ENCODE measurements around the gene ILF2.
"Not testable (repeated sequence)": the region's sequence is repeated elsewhere in the genome, so short reads cannot be mapped to it uniquely, and the experiment has no call there.

ILF2 gene

GRCh38 chr1:153669606-153670005 is 1.2 kb downstream of the ILF2 start:
- H3K27ac Mint-ChIP-seq, result no peak overlapping the region
- DNase-seq, result no peak
- ATAC-seq (replicated peaks), result no peak
- H3K4me3 Mint-ChIP-seq, result no peak overlapping the region
- H3K27me3 Mint-ChIP-seq, result no peaks in the 10 kb centered on the region
- H3K9me3 Mint-ChIP-seq, result no peaks in the 10 kb centered on the region
- H3K4me1 Mint-ChIP-seq, result peaks cover 12 to 28% of the 10 kb centered on the region in 2 donors
- H3K36me3 Mint-ChIP-seq, result peaks cover 32 to 37% of the 10 kb centered on the region in 2 donors

DNA sequence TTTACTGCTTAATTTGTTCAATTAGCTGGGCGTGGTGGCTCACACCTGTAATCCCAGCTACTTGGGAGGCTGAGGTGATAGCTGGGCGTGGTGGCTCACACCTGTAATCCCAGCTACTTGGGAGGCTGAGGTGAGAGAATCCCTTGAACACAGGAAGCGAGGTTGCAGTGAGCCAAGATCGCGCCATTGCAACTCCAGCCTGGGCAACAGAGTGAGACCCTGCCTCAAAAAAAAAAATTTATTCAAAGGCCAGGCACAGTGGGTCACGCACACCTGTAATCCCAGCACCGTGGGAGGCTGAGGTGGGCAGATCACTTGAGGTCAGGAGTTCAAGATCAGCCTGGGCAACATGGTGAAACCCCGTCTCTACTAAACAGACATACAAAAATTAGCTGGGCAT is 2.1 kb downstream of the ILF2 start:
- ATAC-seq (replicated peaks); H3K4me3 Mint-ChIP-seq; H3K27ac Mint-ChIP-seq; H3K9me3 Mint-ChIP-seq; DNase-seq; H3K27me3 Mint-ChIP-seq: not testable (repeated sequence)
- Mint-ChIP-seq H3K4me1 (peaks cover 12 to 28% of the 10 kb centered on the region in 2 donors), H3K36me3 (peaks cover 39 to 44% of the 10 kb centered on the region in 2 donors)

GRCh38 chr1:153667439-153667838 is 3.4 kb downstream of the ILF2 start:
- ATAC-seq (replicated peaks), result no peak
- Mint-ChIP-seq H3K27ac (peak overlapping the region; percentile 20), H3K4me1 (peaks cover 14 to 29% of the 10 kb centered on the region in 2 donors), H3K9me3 (no peaks in the 10 kb centered on the region), H3K4me3 (no peak overlapping the region), H3K36me3 (peaks cover 45% of the 10 kb centered on the region in 2 donors), H3K27me3 (no peaks in the 10 kb centered on the region)
- no peak for DNase-seq

GRCh38 chr1:153663211-153663610 is 7.6 kb downstream of the ILF2 start:
- no peaks in the 10 kb centered on the region for H3K27me3 Mint-ChIP-seq
- H3K9me3 Mint-ChIP-seq, result no peaks in the 10 kb centered on the region
- no peak overlapping the region for H3K4me3 Mint-ChIP-seq
- DNase-seq (no peak), ATAC-seq (replicated peaks) (no peak)
- H3K36me3 Mint-ChIP-seq, result peaks cover 50 to 57% of the 10 kb centered on the region in 2 donors
- H3K4me1 Mint-ChIP-seq, result peaks cover 13 to 26% of the 10 kb centered on the region in 2 donors
- H3K27ac Mint-ChIP-seq, result no peak overlapping the region

DNA sequence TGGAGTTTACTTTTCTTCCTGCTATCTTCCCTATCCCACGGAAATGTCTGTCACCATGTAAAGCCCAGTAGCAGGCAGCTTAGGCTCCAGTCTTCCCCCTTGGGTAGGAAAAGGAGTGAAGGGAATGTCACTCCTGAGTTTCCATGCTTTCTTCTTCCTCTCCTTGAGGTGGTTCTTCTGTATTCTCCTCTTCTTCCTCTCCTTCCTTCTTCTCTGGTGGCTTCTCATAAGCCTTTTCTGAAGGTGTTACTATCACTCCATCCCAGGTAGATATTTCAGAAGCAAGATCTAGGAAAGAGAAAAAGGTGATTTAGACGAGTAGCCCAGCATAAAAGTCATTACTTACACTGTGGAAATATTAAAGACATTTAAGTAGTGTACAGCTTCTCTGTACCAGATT is 8.5 kb downstream of the ILF2 start:
- Mint-ChIP-seq H3K4me1 (peaks cover 12 to 25% of the 10 kb centered on the region in 2 donors), H3K36me3 (peaks cover 43 to 47% of the 10 kb centered on the region in 2 donors), H3K4me3 (no peak overlapping the region), H3K27me3 (no peaks in the 10 kb centered on the region), H3K27ac (peak overlapping the region; percentile 65), H3K9me3 (no peaks in the 10 kb centered on the region)
- ATAC-seq (replicated peaks) (no peak), DNase-seq (no peak)

DNA sequence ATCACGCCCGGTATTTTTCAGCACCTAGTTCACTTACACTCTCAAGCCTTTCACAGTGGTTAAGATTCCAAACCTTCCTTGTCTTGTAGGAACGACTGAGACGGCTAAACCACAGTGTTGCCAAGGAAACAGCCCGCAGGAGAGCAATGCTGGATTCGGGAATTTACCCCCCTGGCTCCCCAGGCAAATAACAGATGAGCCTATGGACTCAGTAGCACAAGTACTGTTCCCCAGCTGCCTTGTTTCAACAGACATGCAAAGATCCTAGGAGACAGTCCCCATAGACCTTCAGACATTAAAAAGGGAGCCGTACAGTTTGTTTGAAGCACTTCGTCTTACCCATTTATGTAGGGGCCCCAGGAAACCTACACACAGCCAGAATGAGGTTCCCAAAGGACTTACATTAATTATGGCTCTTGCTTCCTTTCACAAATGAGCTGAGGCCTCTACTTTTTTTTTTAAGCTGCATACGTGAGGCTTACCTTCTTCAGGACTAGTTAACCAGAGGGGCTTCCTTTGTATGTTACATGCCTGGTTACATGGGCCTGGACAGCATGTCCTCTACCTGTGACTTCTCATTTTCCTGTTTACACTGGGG is 9.6 kb downstream of the ILF2 start:
- H3K4me3 Mint-ChIP-seq, result no peak overlapping the region
- no peak for ATAC-seq (replicated peaks)
- peaks cover 12 to 25% of the 10 kb centered on the region in 2 donors for H3K4me1 Mint-ChIP-seq
- DNase-seq, result no peak
- H3K27me3 Mint-ChIP-seq, result no peaks in the 10 kb centered on the region
- peak overlapping the region; percentile 47 for H3K27ac Mint-ChIP-seq
- peaks cover 35 to 40% of the 10 kb centered on the region in 2 donors for H3K36me3 Mint-ChIP-seq
- no peaks in the 10 kb centered on the region for H3K9me3 Mint-ChIP-seq

GRCh38 chr1:153659656-153660055 is 11.1 kb downstream of the ILF2 start:
- no peak for ATAC-seq (replicated peaks)
- peaks cover 12 to 25% of the 10 kb centered on the region in 2 donors for H3K4me1 Mint-ChIP-seq
- no peak for DNase-seq
- H3K4me3 Mint-ChIP-seq, result peak overlapping the region; percentile 97 to 99
- no peaks in the 10 kb centered on the region for H3K9me3 Mint-ChIP-seq
- peaks cover 24 to 29% of the 10 kb centered on the region in 2 donors for H3K36me3 Mint-ChIP-seq
- H3K27ac Mint-ChIP-seq, result peak overlapping the region; percentile 59
- no peaks in the 10 kb centered on the region for H3K27me3 Mint-ChIP-seq

- H3K36me3 Mint-ChIP-seq, result peaks cover 21 to 26% of the 10 kb centered on the region in 2 donors
- no peak for DNase-seq
- peak overlapping the region; percentile 94 for H3K27ac Mint-ChIP-seq
- H3K4me3 Mint-ChIP-seq, result peak overlapping the region; percentile 97 to 99
- H3K9me3 Mint-ChIP-seq, result no peaks in the 10 kb centered on the region
- no peak for ATAC-seq (replicated peaks)
- peaks cover 12 to 25% of the 10 kb centered on the region in 2 donors for H3K4me1 Mint-ChIP-seq
- H3K27me3 Mint-ChIP-seq, result no peaks in the 10 kb centered on the region
Observed at GRCh38 chr1:153659175-153659534, 11.6 kb downstream of the ILF2 start.

DNA sequence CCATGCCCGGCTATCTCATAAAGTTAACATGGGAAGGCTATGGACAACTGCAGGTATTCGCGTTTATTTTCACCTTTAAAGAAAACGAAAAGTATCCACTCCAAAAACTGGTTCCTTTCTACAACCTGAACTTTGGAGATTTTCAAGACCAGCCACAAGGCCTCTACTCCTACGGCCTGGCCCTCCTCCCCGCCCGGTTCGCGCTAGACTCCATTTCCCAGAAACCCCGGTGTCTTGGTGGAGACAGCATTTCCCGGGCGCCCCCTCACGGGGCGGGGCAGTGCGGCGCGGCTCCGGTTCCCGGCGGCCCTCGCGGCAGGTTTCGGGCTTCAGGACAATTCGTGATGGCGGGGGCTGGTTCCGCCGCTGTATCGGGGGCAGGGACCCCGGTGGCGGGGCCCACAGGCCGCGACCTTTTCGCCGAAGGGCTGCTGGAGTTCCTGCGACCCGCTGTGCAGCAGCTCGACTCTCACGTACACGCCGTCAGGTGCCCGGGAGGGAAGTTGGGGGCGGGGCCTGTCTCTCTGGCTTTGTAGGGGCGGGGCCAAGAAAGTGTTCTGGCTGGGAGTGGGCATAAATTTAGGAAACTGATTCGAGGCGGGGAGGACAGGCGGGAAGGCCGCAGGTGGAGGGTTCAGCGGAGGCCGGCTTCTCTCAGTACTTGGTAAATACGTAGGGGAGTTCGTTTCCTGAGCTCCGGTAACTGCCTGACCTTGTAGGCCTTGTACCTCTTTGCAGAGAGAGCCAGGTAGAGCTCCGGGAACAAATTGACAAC is 12.2 kb downstream of the ILF2 start, which contains the start of gene SNAPIN:
SNAPIN (plus strand) TSS at position 304 of the 775 bp plus-strand sequence; CDS start at position 345, 41 bp downstream.
- H3K27me3 Mint-ChIP-seq, result no peaks in the 10 kb centered on the region
- peaks cover 17 to 21% of the 10 kb centered on the region in 2 donors for H3K36me3 Mint-ChIP-seq
- ATAC-seq (replicated peaks) (peak; percentile 99), DNase-seq (peak; percentile 90)
- H3K4me1 Mint-ChIP-seq, result peaks cover 12 to 25% of the 10 kb centered on the region in 2 donors
- peak within 1 kb of the TSS; percentile 94 for H3K27ac Mint-ChIP-seq
- H3K9me3 Mint-ChIP-seq, result no peaks in the 10 kb centered on the region
- H3K4me3 Mint-ChIP-seq, result peak within 1 kb of the TSS; percentile 97 to 99

DNA sequence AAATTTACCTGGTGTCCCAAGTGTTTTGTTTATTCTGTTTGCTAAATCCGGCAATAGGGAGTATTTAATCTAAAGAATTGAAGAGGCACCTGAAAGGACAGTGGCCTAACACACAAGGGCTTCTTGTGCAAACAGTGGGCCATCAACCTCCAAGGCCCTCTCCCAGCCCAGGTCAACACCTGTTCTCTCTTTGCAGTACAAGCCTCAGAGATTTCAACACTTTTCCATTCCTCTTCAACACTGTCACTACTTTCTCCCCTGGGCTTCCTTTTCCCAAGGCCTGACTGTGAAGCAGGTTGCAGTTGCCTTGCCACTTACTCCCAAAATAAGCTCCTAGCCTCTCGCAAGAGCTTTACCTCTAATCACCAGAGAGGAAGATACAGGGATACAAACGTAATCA is 15.5 kb downstream of the ILF2 start:
- no peak overlapping the region for H3K27ac Mint-ChIP-seq
- no peaks in the 10 kb centered on the region for H3K27me3 Mint-ChIP-seq
- H3K4me1 Mint-ChIP-seq, result peaks cover 5 to 15% of the 10 kb centered on the region in 2 donors
- H3K36me3 Mint-ChIP-seq, result peaks cover 0 to 3% of the 10 kb centered on the region in 2 donors
- H3K4me3 Mint-ChIP-seq, result no peak overlapping the region
- no peak for ATAC-seq (replicated peaks)
- H3K9me3 Mint-ChIP-seq, result no peaks in the 10 kb centered on the region
- no peak for DNase-seq

DNA sequence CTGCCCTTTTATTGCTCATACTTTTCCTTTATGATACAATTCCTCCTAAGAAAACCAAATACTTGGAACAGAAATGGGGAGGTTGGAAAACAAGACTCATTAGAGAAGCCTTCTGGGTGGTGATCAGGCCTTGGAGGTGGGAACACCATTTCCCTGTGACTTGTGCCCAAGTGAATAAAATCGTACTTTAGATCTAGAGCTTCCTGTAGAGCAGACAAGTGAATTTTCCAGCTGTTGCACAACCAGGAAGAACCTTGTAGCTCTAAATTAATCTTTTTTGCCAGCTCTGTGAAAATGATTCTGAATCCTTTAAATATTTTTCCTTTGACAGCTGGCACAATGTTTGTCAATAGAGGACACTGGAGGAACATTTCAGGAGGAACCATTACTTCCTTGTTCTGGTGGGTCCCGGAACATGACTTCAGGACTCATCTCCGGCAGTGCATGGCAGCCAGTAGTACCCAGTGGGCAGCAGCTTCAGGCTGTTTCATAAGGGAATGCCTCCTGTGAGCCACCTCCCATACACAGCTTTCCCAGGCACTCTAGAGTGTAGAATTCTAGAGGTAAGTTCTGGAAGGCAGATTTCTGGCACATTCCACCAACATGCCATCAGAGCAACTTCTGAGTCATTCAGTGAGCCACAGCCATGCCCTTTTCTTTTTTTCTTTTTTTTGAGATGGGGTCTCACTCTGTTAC is 17.8 kb downstream of the ILF2 start:
- H3K4me3 Mint-ChIP-seq, result no peak overlapping the region
- H3K4me1 Mint-ChIP-seq, result peaks cover 0 to under 1% of the 10 kb centered on the region in 2 donors
- ATAC-seq (replicated peaks) (no peak), DNase-seq (no peak)
- no peak overlapping the region for H3K27ac Mint-ChIP-seq
- no peaks in the 10 kb centered on the region for H3K27me3 Mint-ChIP-seq
- H3K36me3 Mint-ChIP-seq, result peaks cover 0 to 3% of the 10 kb centered on the region in 2 donors
- no peaks in the 10 kb centered on the region for H3K9me3 Mint-ChIP-seq

GRCh38 chr1:153651771-153652170 is 19.0 kb downstream of the ILF2 start:
- Mint-ChIP-seq H3K4me3 (no peak overlapping the region), H3K4me1 (peaks cover under 1 to 5% of the 10 kb centered on the region in 2 donors), H3K27me3 (no peaks in the 10 kb centered on the region), H3K27ac (no peak overlapping the region), H3K9me3 (no peaks in the 10 kb centered on the region), H3K36me3 (peaks cover 6 to 14% of the 10 kb centered on the region in 2 donors)
- DNase-seq (no peak), ATAC-seq (replicated peaks) (no peak)

DNA sequence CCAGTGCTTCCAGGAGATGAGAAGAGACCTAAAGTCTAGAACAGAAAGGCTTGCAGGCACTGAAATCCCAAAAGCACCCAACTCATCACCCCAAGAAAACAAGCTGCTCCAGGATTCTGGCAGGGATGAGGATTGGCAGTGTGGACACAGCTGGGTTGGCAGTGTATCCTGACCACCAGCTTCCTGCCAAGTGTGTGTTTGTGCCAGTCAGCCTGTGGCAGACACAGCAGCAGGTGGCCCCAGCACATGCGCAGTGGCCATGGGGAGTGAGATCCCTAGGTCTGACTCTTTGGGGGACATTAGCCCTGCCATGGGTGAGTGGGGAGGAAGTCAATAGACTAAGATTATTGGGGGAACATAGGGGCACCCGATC is 20.9 kb downstream of the ILF2 start:
- H3K36me3 Mint-ChIP-seq, result peaks cover 18 to 31% of the 10 kb centered on the region in 2 donors
- H3K27me3 Mint-ChIP-seq, result no peaks in the 10 kb centered on the region
- H3K27ac Mint-ChIP-seq, result peak overlapping the region; percentile 48
- H3K4me1 Mint-ChIP-seq, result peaks cover 9 to 13% of the 10 kb centered on the region in 2 donors
- no peak overlapping the region for H3K4me3 Mint-ChIP-seq
- H3K9me3 Mint-ChIP-seq, result no peaks in the 10 kb centered on the region
- DNase-seq, result no peak
- ATAC-seq (replicated peaks), result peak in 1 of 2 donors; percentile 15

- Mint-ChIP-seq H3K36me3 (peaks cover 20 to 36% of the 10 kb centered on the region in 2 donors), H3K4me3 (peak overlapping the region in 1 of 2 donors; percentile 30), H3K27ac (peak overlapping the region; percentile 79), H3K27me3 (no peaks in the 10 kb centered on the region), H3K4me1 (peaks cover 10 to 13% of the 10 kb centered on the region in 2 donors), H3K9me3 (no peaks in the 10 kb centered on the region)
- ATAC-seq (replicated peaks), result peak in 1 of 2 donors; percentile 43
- DNase-seq, result no peak
Observed at GRCh38 chr1:153649137-153649862, 21.5 kb downstream of the ILF2 start.
